Measurements from ENCODE around the gene SORCS2. TPM values are rescaled to one million over a fixed set of nuclear protein-coding genes. Genes with fewer than 3 reads are reported as not detected.

Gene SORCS2
- total RNA-seq, 1 donor from 2014 or later, result 13.4 TPM

GRCh38 chr4:7701866-7702649 is 509.7 kb downstream of the SORCS2 start:
- Mint-ChIP-seq H3K27ac (no peak overlapping the region), H3K9me3 (no peaks in the 10 kb centered on the region), H3K36me3 (no peaks in the 10 kb centered on the region), H3K27me3 (peaks cover 5% of the 10 kb centered on the region), H3K4me3 (no peak overlapping the region), H3K4me1 (ENCODE audit: unreplicated experiment) (peaks cover 12% of the 10 kb centered on the region)
- no peak for TF ChIP-seq CTCF (conservative IDR thresholded peaks at IDR 0.05)
- DNase-seq (ENCODE audit: extremely low spot score, unreplicated experiment), result no peak

GRCh38 chr4:7703688-7704087 is 511.4 kb downstream of the SORCS2 start:
- Mint-ChIP-seq H3K9me3 (no peaks in the 10 kb centered on the region), H3K27ac (no peak overlapping the region), H3K4me3 (no peak overlapping the region), H3K4me1 (ENCODE audit: unreplicated experiment) (peaks cover 12% of the 10 kb centered on the region), H3K36me3 (no peaks in the 10 kb centered on the region), H3K27me3 (peaks cover 2% of the 10 kb centered on the region)
- no peak for DNase-seq (ENCODE audit: extremely low spot score, unreplicated experiment)
- no peak for TF ChIP-seq CTCF (conservative IDR thresholded peaks at IDR 0.05)

- no peak for TF ChIP-seq CTCF (conservative IDR thresholded peaks at IDR 0.05)
- no peaks in the 10 kb centered on the region for H3K36me3 Mint-ChIP-seq
- no peak overlapping the region for H3K27ac Mint-ChIP-seq
- H3K4me1 Mint-ChIP-seq (ENCODE audit: unreplicated experiment), result peaks cover 8% of the 10 kb centered on the region
- no peak overlapping the region for H3K4me3 Mint-ChIP-seq
- DNase-seq (ENCODE audit: extremely low spot score, unreplicated experiment), result no peak
- H3K9me3 Mint-ChIP-seq, result no peaks in the 10 kb centered on the region
- no peaks in the 10 kb centered on the region for H3K27me3 Mint-ChIP-seq
These were observed 511.8 kb downstream of the SORCS2 start for GRCh38 chr4:7704091-7704490.

GRCh38 chr4:7704625-7705024 is 512.3 kb downstream of the SORCS2 start:
- no peak overlapping the region for H3K4me3 Mint-ChIP-seq
- H3K9me3 Mint-ChIP-seq, result no peaks in the 10 kb centered on the region
- no peaks in the 10 kb centered on the region for H3K27me3 Mint-ChIP-seq
- no peaks in the 10 kb centered on the region for H3K36me3 Mint-ChIP-seq
- H3K4me1 Mint-ChIP-seq (ENCODE audit: unreplicated experiment), result peaks cover 12% of the 10 kb centered on the region
- DNase-seq (ENCODE audit: extremely low spot score, unreplicated experiment), result no peak
- peak overlapping the region; percentile 36 for H3K27ac Mint-ChIP-seq
- no peak for TF ChIP-seq CTCF (conservative IDR thresholded peaks at IDR 0.05)

GRCh38 chr4:7705062-7705461 is 512.7 kb downstream of the SORCS2 start:
- Mint-ChIP-seq H3K9me3 (no peaks in the 10 kb centered on the region), H3K36me3 (no peaks in the 10 kb centered on the region)
- no peak for DNase-seq (ENCODE audit: extremely low spot score, unreplicated experiment)

More at GRCh38 chr4:7705062-7705461, 512.7 kb downstream of the SORCS2 start:
- Mint-ChIP-seq H3K4me1 (ENCODE audit: unreplicated experiment) (peaks cover 12% of the 10 kb centered on the region), H3K27ac (peak overlapping the region; percentile 36), H3K4me3 (no peak overlapping the region), H3K27me3 (no peaks in the 10 kb centered on the region)
- no peak for TF ChIP-seq CTCF (conservative IDR thresholded peaks at IDR 0.05)
